Ascending aorta (tissue), 2 donors: ENCODE results near the gene NMUR2. TPM values are rescaled to one million over a fixed set of nuclear protein-coding genes. Genes with fewer than 3 reads are reported as not detected.
A peak's percentile ranks its signal among the peaks of the same experiment; 100 is the strongest.

Experiments
- DNase-seq, 2 donors: peaks; one replicate each; pipeline ENCODE4 v3.0.0-alpha.2; 2019; ENCODE audit warnings: low spot score in 2 of 2
- H3K27ac ChIP-seq, 2 donors: fragments of 200-600 bp; sonication (generic); one replicate each; pipeline ENCODE4 v1.5.1; 2016 to 2017; ENCODE audit warnings: mild to moderate bottlenecking in 1 of 2
- H3K27me3 ChIP-seq: fragments of 200-600 bp; sonication (generic); one replicate; pipeline ENCODE4 v1.5.1; 2017
- H3K36me3 ChIP-seq, 2 donors: fragments of 200-600 bp; sonication (generic); one replicate each; pipeline ENCODE4 v1.5.1; 2016
- H3K4me1 ChIP-seq, 2 donors: fragments of 200-600 bp; sonication (generic); one replicate each; pipeline ENCODE4 v1.5.1; 2016 to 2017; ENCODE audit warnings: mild to moderate bottlenecking in 1 of 2
- H3K4me3 ChIP-seq, 2 donors: fragments of 200-600 bp; sonication (generic); one replicate each; pipeline ENCODE4 v1.5.1; 2016 to 2017; ENCODE audit warnings: mild to moderate bottlenecking in 1 of 2
- H3K9me3 ChIP-seq, 2 donors: fragments of 200-600 bp; sonication (generic); one replicate each; pipeline ENCODE4 v1.5.1; 2016
- CTCF ChIP-seq, 3 experiments: fragments of 200-600 bp in 2 of 3; fragments of 450-650 bp in 1 of 3; sonication (generic) in 2 of 3; IDR thresholded peaks; one replicate each; pipeline ENCODE4 v1.5.1; 2016 to 2019; ENCODE audit warnings: antibody characterized with exemption in 3 of 3, mild to moderate bottlenecking in 1 of 3, moderate library complexity in 1 of 3
- intact Hi-C: fragments of 100-400 bp; cut with DNase I; formaldehyde crosslinking; loops from one replicate; pipeline ENCODE4 v1.15.1; 2023
- total RNA-seq: library from RNA; depleted of rRNA; stranded (reverse); fragments of >200 nt; gene quantifications from one replicate; pipeline ENCODE4 v1.1.0, GENCODE V29; 2016

Gene NMUR2
- total RNA-seq, 1 donor from 2014 or later = not detected

- intact Hi-C loops = no loop called here
- Histone ChIP-seq H3K4me1 (no peaks in the 10 kb centered on the region), H3K27ac (no peak overlapping the region), H3K9me3 (no peaks in the 10 kb centered on the region), H3K4me3 (no peak overlapping the region), H3K27me3 (no peaks in the 10 kb centered on the region), H3K36me3 (no peaks in the 10 kb centered on the region)
- no peak for DNase-seq
- no peak for TF ChIP-seq CTCF (IDR thresholded peaks at IDR 0.05)
Observed at GRCh38 chr5:152358861-152359568, 46.1 kb downstream of the NMUR2 start.

GRCh38 chr5:152356506-152356905 is 48.6 kb downstream of the NMUR2 start:
- intact Hi-C loops = no loop called here
- H3K9me3 ChIP-seq = no peaks in the 10 kb centered on the region

GRCh38 chr5:152355061-152355460 is 50.0 kb downstream of the NMUR2 start:
- Histone ChIP-seq H3K27ac (no peak overlapping the region), H3K4me1 (no peaks in the 10 kb centered on the region), H3K27me3 (no peaks in the 10 kb centered on the region), H3K36me3 (no peaks in the 10 kb centered on the region), H3K4me3 (no peak overlapping the region), H3K9me3 (no peaks in the 10 kb centered on the region)
- TF ChIP-seq CTCF (IDR thresholded peaks at IDR 0.05) = no peak
- DNase-seq = no peak
- intact Hi-C loops = no loop called here

More at GRCh38 chr5:152356506-152356905, 48.6 kb downstream of the NMUR2 start:
- no peaks in the 10 kb centered on the region for H3K4me1 ChIP-seq
- no peak overlapping the region for H3K4me3 ChIP-seq
- no peaks in the 10 kb centered on the region for H3K36me3 ChIP-seq
- DNase-seq = no peak
- H3K27me3 ChIP-seq = no peaks in the 10 kb centered on the region
- TF ChIP-seq CTCF (IDR thresholded peaks at IDR 0.05) = no peak
- H3K27ac ChIP-seq = no peak overlapping the region

- H3K36me3 ChIP-seq = no peaks in the 10 kb centered on the region
- no peak overlapping the region for H3K27ac ChIP-seq
- intact Hi-C loops = loop anchor here (5.0 kb wide), 1 partner anchor 526 kb away; no protein-coding TSS in a partner anchor
- H3K4me1 ChIP-seq = no peaks in the 10 kb centered on the region
- no peaks in the 10 kb centered on the region for H3K9me3 ChIP-seq
- no peak for TF ChIP-seq CTCF (IDR thresholded peaks at IDR 0.05)
- no peaks in the 10 kb centered on the region for H3K27me3 ChIP-seq
- DNase-seq = no peak
- H3K4me3 ChIP-seq = no peak overlapping the region
Observed at GRCh38 chr5:152353001-152353400, 52.1 kb downstream of the NMUR2 start.

GRCh38 chr5:152349683-152350526 is 55.2 kb downstream of the NMUR2 start:
- Histone ChIP-seq H3K27me3 (no peaks in the 10 kb centered on the region), H3K4me3 (no peak overlapping the region), H3K4me1 (no peaks in the 10 kb centered on the region), H3K36me3 (no peaks in the 10 kb centered on the region), H3K27ac (no peak overlapping the region), H3K9me3 (no peaks in the 10 kb centered on the region)
- no peak for DNase-seq
- intact Hi-C loops = loop anchor here (5.0 kb wide), 2 partner anchors 208 to 523 kb away; no protein-coding TSS in a partner anchor
- peak; percentile 36 to 77 (median 72) for TF ChIP-seq CTCF (IDR thresholded peaks at IDR 0.05)
